LHCN-M2 (cell line): ENCODE measurements around the gene OLFM1. TPM values are rescaled to one million over a fixed set of nuclear protein-coding genes. Genes with fewer than 3 reads are reported as not detected.
A peak's percentile ranks its signal among the peaks of the same experiment; 100 is the strongest.
"Not testable (repeated sequence)": the region's sequence is repeated elsewhere in the genome, so short reads cannot be mapped to it uniquely, and the experiment has no call there.

Experiments used
- DNase-seq: peaks from one replicate; pipeline ENCODE4 v3.0.0-alpha.2; 2012; ENCODE audit warnings: low read depth
- total RNA-seq: library from RNA; depleted of rRNA; stranded (reverse); fragments of >200 nt; gene quantifications from 2 replicates; pipeline ENCODE4 v1.2.3, GENCODE V29; 2014

Gene OLFM1
- total RNA-seq, 1 experiment from 2014 or later = not detected

GRCh38 chr9:135151757-135152613, 64.5 kb downstream of the OLFM1 start:
- no peak for DNase-seq

GRCh38 chr9:135152614-135153334, 65.3 kb downstream of the OLFM1 start:
- no peak for DNase-seq

- DNase-seq = no peak
Observed at GRCh38 chr9:135154050-135154615, 66.7 kb downstream of the OLFM1 start.

GRCh38 chr9:135155396-135155795, 67.9 kb downstream of the OLFM1 start:
- no peak for DNase-seq

GRCh38 chr9:135156525-135157510, 69.3 kb downstream of the OLFM1 start:
- DNase-seq = peak; percentile 1

- no peak for DNase-seq
Observed at GRCh38 chr9:135157856-135158563, 70.5 kb downstream of the OLFM1 start.

GRCh38 chr9:135158564-135158937, 71.1 kb downstream of the OLFM1 start:
- no peak for DNase-seq

- DNase-seq = no peak
Observed at GRCh38 chr9:135159801-135160200, 72.3 kb downstream of the OLFM1 start.

GRCh38 chr9:135160862-135161261, 73.4 kb downstream of the OLFM1 start:
- DNase-seq = no peak

- DNase-seq = not testable (repeated sequence)
Observed at GRCh38 chr9:135162599-135162998, 75.1 kb downstream of the OLFM1 start.

GRCh38 chr9:135163023-135163780, 75.7 kb downstream of the OLFM1 start:
- no peak for DNase-seq

GRCh38 chr9:135164036-135164435, 76.6 kb downstream of the OLFM1 start:
- no peak for DNase-seq

GRCh38 chr9:135165003-135165711, 77.7 kb downstream of the OLFM1 start:
- DNase-seq = no peak

GRCh38 chr9:135165756-135166519, 78.5 kb downstream of the OLFM1 start:
- no peak for DNase-seq

- no peak for DNase-seq
Observed at GRCh38 chr9:135166565-135166964, 79.1 kb downstream of the OLFM1 start.

GRCh38 chr9:135167356-135167755, 79.9 kb downstream of the OLFM1 start:
- DNase-seq = no peak

GRCh38 chr9:135167849-135168655, 80.6 kb downstream of the OLFM1 start:
- no peak for DNase-seq
